GM12878 (cell line): ENCODE measurements around the gene TMEM94. TPM values are rescaled to one million over a fixed set of nuclear protein-coding genes. Genes with fewer than 3 reads are reported as not detected.

Experiments used
- ATAC-seq: fragments of 200-7000 bp; cut with Tn5 transposase; 3 replicates; pipeline ENCODE4 v1.9.1; 2020; ENCODE audit warnings: mild to moderate bottlenecking, moderate library complexity
- BruUV-seq: library from RNA; stranded (reverse); fragments of 400-500 nt; replicated peaks from 2 replicates; lab custom pipeline; 2021; lab: Mats Ljungman, UMichigan
- CTCF ChIA-PET: fragments of 300-600 bp; sonication (Branson Sonifier 250); formaldehyde crosslinking; extraction: SDS; loops from one replicate; lab custom pipeline; 2021; ENCODE audit warnings: inconsistent platforms; lab: Yijun Ruan, JAX
- POLR2A ChIA-PET: fragments of 350-600 bp; formaldehyde crosslinking; extraction: SDS; loops from one replicate; lab custom pipeline; 2021; ENCODE audit warnings: inconsistent platforms; lab: Charles Lee
- RAD21 ChIA-PET: fragments of 300-600 bp; sonication (Branson Sonifier 250); formaldehyde crosslinking; loops from one replicate; lab custom pipeline; 2023; ENCODE audit warnings: antibody characterized with exemption; ENCODE audit not compliant: unreplicated experiment; lab: Charles Lee
- SMC1A ChIA-PET: fragments of 300-600 bp; sonication (Branson Sonifier 250); formaldehyde crosslinking; loops from one replicate; lab custom pipeline; 2023; ENCODE audit not compliant: unreplicated experiment, uncharacterized antibody; lab: Charles Lee
- DNase-seq: peaks from one replicate; pipeline ENCODE4 v3.0.0-alpha.2; 2011; ENCODE audit warnings: low read depth, low spot score
- FAIRE-seq: peaks from 3 replicates; lab custom pipeline; 2011; peaks lifted over from hg19 to GRCh38; lab: Jason Lieb, UNC
- H2AFZ ChIP-seq: 2 replicates; pipeline ENCODE4 v1.6.0; 2011; ENCODE audit warnings: low read depth, low read length, control low read depth; ENCODE audit not compliant: control insufficient read depth
- H3K27ac ChIP-seq: 2 replicates; pipeline ENCODE4 v1.5.1; 2011; ENCODE audit warnings: control low read depth; ENCODE audit not compliant: control insufficient read depth, insufficient read depth
- H3K27me3 ChIP-seq, 2 experiments: replicated peaks in 1 of 2; 2 replicates each; pipeline versions ENCODE4 v1.6.0 to v1.6.1; 2011; ENCODE audit warnings: low read length in 1 of 2; ENCODE audit not compliant: control insufficient read depth in 2 of 2, insufficient read depth in 2 of 2
- H3K36me3 ChIP-seq, 2 experiments: 2 replicates each; pipeline ENCODE4 v1.5.1; 2011; ENCODE audit warnings: low read length in 1 of 2; ENCODE audit not compliant: control insufficient read depth in 2 of 2, insufficient read depth in 2 of 2
- H3K4me1 ChIP-seq: 2 replicates; pipeline ENCODE4 v1.6.1; 2011; ENCODE audit warnings: mild to moderate bottlenecking, low read length, moderate library complexity, mixed read lengths; ENCODE audit not compliant: control insufficient read depth, insufficient read depth
- H3K4me2 ChIP-seq: 2 replicates; pipeline ENCODE4 v1.6.0; 2011; ENCODE audit warnings: control low read depth; ENCODE audit not compliant: control insufficient read depth, insufficient read depth
- H3K4me3 ChIP-seq: fragments of 200-600 bp; sonication (generic); 2 replicates; pipeline ENCODE4 v1.5.1; 2016
- H3K79me2 ChIP-seq: 2 replicates; pipeline ENCODE4 v1.6.0; 2011; ENCODE audit warnings: low read length; ENCODE audit not compliant: control insufficient read depth, insufficient read depth
- H3K9ac ChIP-seq: 2 replicates; pipeline ENCODE4 v1.8.0; 2011; ENCODE audit warnings: low read length, control low read depth, mixed read lengths; ENCODE audit not compliant: control insufficient read depth, insufficient read depth
- H3K9me3 ChIP-seq: replicated peaks from 3 replicates; pipeline ENCODE4 v1.5.1; 2011; ENCODE audit warnings: mild to moderate bottlenecking, low read length; ENCODE audit not compliant: control insufficient read depth, insufficient read depth
- H4K20me1 ChIP-seq: 2 replicates; pipeline ENCODE4 v1.6.0; 2011; ENCODE audit not compliant: control insufficient read depth, insufficient read depth
- CTCF ChIP-seq, 3 experiments: IDR thresholded peaks in 2 of 3; conservative IDR thresholded peaks in 1 of 3; 2 replicates each; pipeline ENCODE4 v1.5.1; 2011; ENCODE audit warnings: low read depth in 3 of 3, low read length in 3 of 3, mild to moderate bottlenecking in 3 of 3, control low read depth in 2 of 3, moderate library complexity in 2 of 3, inconsistent platforms in 1 of 3, mixed read lengths in 1 of 3; ENCODE audit not compliant: control insufficient read depth in 2 of 3, insufficient read depth in 1 of 3; ENCODE audit errors: extremely low read depth in 1 of 3
- MLLT1 ChIP-seq: fragments of 450-650 bp; IDR thresholded peaks from 2 replicates; pipeline ENCODE4 v1.6.1; 2016; ENCODE audit warnings: mild to moderate bottlenecking
- WGBS: methylation state at CpG from one replicate; pipeline ENCODE4 v1.1.6; 2016; ENCODE audit warnings: low lambda C conversion rate; ENCODE audit not compliant: insufficient replicate concordance, insufficient coverage; ENCODE audit errors: missing lambda C conversion rate; 5-methylcytosine and 5-hydroxymethylcytosine counted together
- in situ Hi-C: fragments of 300-500 bp; cut with MboI; formaldehyde crosslinking; loops from 9 replicates; pipeline ENCODE4 v1.14.3; 2018; ENCODE audit warnings: mixed read lengths
- intact Hi-C: fragments of 100-400 bp; cut with micrococcal nuclease; formaldehyde crosslinking; loops from one replicate; pipeline ENCODE4 v1.14.2; 2022; ENCODE audit not compliant: unreplicated experiment
- polyA plus RNA-seq, 11 experiments: library from polyadenylated mRNA; depleted of rRNA in 4 of 11; unstranded in 6 of 11; stranded (reverse) in 5 of 11; fragments of >200 nt; fragmentation: Nextera tagmentation in 4 of 11; fragmentation: Illumina TruSeq in 1 of 11; extraction: Ambion mirVana in 4 of 11; extraction: Trizol in 1 of 11; gene quantifications; 1 replicate in 1 of 11; 2 replicates in 10 of 11; pipeline versions ENCODE4 v1.2.1 to v1.2.3, GENCODE V29; 2011 to 2016; ENCODE audit warnings: inconsistent platforms in 2 of 11, missing spikeins in 2 of 11, low read depth in 1 of 11
- total RNA-seq, 4 experiments: library from RNA; depleted of rRNA in 3 of 4; stranded (reverse); fragments of >200 nt in 3 of 4; fragmentation: Illumina TruSeq in 1 of 4; extraction: Trizol in 1 of 4; gene quantifications; 2 replicates each; pipeline versions ENCODE4 v1.2.1 to v1.2.3, GENCODE V29; 2013 to 2021

The TMEM94 gene
- total and polyA plus RNA-seq, 10 of the 15 experiments (the other 5 are each of a cell fraction or from before 2014, with no cell fraction given), result 0.31 to 70.7 (median 24.4) TPM

DNA sequence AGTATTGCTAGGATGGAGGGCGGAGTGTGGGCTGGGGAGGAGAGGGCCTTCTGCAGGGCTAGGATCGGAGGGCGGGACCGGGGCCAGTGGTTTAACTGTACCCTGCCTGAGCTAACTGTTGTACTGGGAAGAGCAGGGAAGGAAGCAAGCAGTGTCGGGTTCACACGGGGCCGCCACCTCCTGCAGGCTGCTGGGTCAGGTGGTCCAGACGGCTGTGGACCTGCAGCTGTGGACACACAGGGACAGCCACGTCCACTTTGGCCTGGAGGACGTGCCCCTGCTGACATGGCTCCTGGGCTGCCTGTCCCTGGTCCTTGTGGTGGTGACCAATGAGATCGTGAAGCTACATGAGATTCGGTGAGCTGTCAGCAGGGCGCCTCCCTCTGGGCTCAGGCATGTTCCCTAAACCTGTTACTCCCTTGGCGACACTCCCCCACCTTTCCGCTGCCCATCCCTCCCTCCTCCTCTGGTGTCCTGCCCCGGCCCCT is 42.3 kb downstream of the TMEM94 start:
- no peak for DNase-seq
- SMC1A ChIA-PET, result no interaction called here
- Histone ChIP-seq H3K9ac (no peak overlapping the region), H3K27ac (no peak overlapping the region), H2AFZ (no peak overlapping the region), H3K4me3 (no peak overlapping the region), H3K36me3 (peaks cover 7 to 11% of the 10 kb centered on the region in 2 experiments; a peak in 3 of 4 replicates), H3K4me2 (no peak overlapping the region), H3K9me3 (no peaks in the 10 kb centered on the region), H3K27me3 (no peaks in the 10 kb centered on the region), H4K20me1 (no peaks in the 10 kb centered on the region), H3K4me1 (no peaks in the 10 kb centered on the region), H3K79me2 (no peaks in the 10 kb centered on the region)
- intact Hi-C loops (no loop called here), in situ Hi-C loops (no loop called here)
- no peak for ATAC-seq
- WGBS, result 66% methylated on average over 16 of the region's 16 CpGs
- TF ChIP-seq CTCF (IDR thresholded peaks at IDR 0.05 in 2 of 3, conservative IDR thresholded peaks at IDR 0.05 in 1 of 3; ENCODE audit: control insufficient read depth in 2 of 3, extremely low read depth in 1 of 3, insufficient read depth in 1 of 3, low read depth in 3 of 3, low read length in 3 of 3), result 0 out of 6 replicates have a peak, but pooled peaks of 1 of the 3 experiments have one; percentile 3
- TF ChIP-seq MLLT1, result no peak
- CTCF ChIA-PET, result interaction anchor here (1.4 kb wide), 1 partner anchor 10 kb away, joined by 4 read pairs; no protein-coding TSS in a partner anchor
- TSS peak; percentile 62 for BruUV-seq
- FAIRE-seq, result no peak
- RAD21 ChIA-PET, result no interaction called here
- POLR2A ChIA-PET, result interaction anchor here (0.5 to 1.2 kb wide), 2 partner anchors 43 to 282 kb away, joined by 3 read pairs; partner anchors contain the start of gene TMEM94
